GM19397 (cell line): ENCODE results near the gene CXXC5.

Experiments
- ATAC-seq: cut with Tn5 transposase; IDR thresholded peaks from one replicate; pipeline ENCODE4 v1.9.1; 2021; ENCODE audit warnings: mild to moderate bottlenecking, moderate library complexity; ENCODE audit not compliant: unreplicated experiment

Gene CXXC5

GRCh38 chr5:139690803-139691629 lies 42.9 kb downstream of the CXXC5 start:
- ATAC-seq: no peak

- no peak for ATAC-seq
Observed at GRCh38 chr5:139692148-139692547, 44.0 kb downstream of the CXXC5 start.

- ATAC-seq: no peak
Observed at GRCh38 chr5:139692679-139693308, 44.6 kb downstream of the CXXC5 start.

GRCh38 chr5:139693676-139694364 lies 45.7 kb downstream of the CXXC5 start:
- no peak for ATAC-seq

- no peak for ATAC-seq
Observed at GRCh38 chr5:139694556-139695177, 46.5 kb downstream of the CXXC5 start.

- ATAC-seq: no peak
Observed at GRCh38 chr5:139695178-139695573, 47.0 kb downstream of the CXXC5 start.

GRCh38 chr5:139696167-139696893 lies 48.2 kb downstream of the CXXC5 start:
- no peak for ATAC-seq

- ATAC-seq: no peak
Observed at GRCh38 chr5:139696894-139697658, 48.9 kb downstream of the CXXC5 start.

- no peak for ATAC-seq
Observed at GRCh38 chr5:139698490-139699146, 50.5 kb downstream of the CXXC5 start.

- ATAC-seq: no peak
Observed at GRCh38 chr5:139699351-139699750, 51.2 kb downstream of the CXXC5 start.

GRCh38 chr5:139700711-139701055 lies 52.5 kb downstream of the CXXC5 start:
- no peak for ATAC-seq

GRCh38 chr5:139701056-139701741 lies 53.0 kb downstream of the CXXC5 start:
- no peak for ATAC-seq

GRCh38 chr5:139702548-139702947 lies 54.4 kb downstream of the CXXC5 start:
- no peak for ATAC-seq

- ATAC-seq: no peak
Observed at GRCh38 chr5:139704748-139705147, 56.6 kb downstream of the CXXC5 start.

- ATAC-seq: no peak
Observed at GRCh38 chr5:139705191-139705590, 57.0 kb downstream of the CXXC5 start.

GRCh38 chr5:139705655-139706587 lies 57.8 kb downstream of the CXXC5 start:
- ATAC-seq: no peak

GRCh38 chr5:139707445-139708003 lies 59.4 kb downstream of the CXXC5 start:
- no peak for ATAC-seq

- ATAC-seq: no peak
Observed at GRCh38 chr5:139708434-139708861, 60.3 kb downstream of the CXXC5 start.
